Neural progenitor cell (in vitro differentiated cells): ENCODE results near the gene ZNF512.

ENCODE experiments used
- EZH2 ChIP-seq: fragments of 200-600 bp; sonication (generic); IDR thresholded peaks from 2 replicates; pipeline ENCODE4 v1.6.1; 2017; ENCODE audit warnings: antibody characterized with exemption, mild to moderate bottlenecking, moderate library complexity
- EZH2phosphoT487 ChIP-seq: fragments of 200-600 bp; sonication (generic); IDR thresholded peaks from 2 replicates; pipeline ENCODE4 v1.6.1; 2017; ENCODE audit warnings: antibody characterized with exemption
- TF ChIP-seq, protein P1 (sequence below): fragments of 200-600 bp; sonication (generic); IDR thresholded peaks from 2 replicates; pipeline ENCODE4 v1.5.1; 2017; ENCODE audit warnings: antibody characterized with exemption, mild to moderate bottlenecking

DNA sequence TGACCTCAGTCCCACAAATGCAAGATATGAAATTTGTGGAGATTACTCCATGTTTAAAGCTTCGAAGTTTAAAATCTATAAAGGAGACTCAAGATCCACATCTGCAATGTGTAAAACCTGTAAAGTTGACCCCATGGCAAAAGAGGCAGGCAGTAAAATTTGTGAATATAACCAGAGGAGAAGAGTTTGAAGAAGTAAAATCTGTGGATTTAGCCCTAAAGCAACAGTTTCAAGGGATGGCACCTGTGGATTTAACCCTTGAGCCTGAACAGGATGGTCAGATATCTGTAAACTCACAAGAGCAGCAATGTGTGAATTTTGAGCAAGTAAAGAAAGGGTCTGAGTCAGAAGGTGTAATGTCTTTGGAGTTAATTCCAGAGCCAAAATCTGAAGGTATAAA, 11.2 kb upstream of the ZNF512 start:
- TF ChIP-seq, protein P1, sequence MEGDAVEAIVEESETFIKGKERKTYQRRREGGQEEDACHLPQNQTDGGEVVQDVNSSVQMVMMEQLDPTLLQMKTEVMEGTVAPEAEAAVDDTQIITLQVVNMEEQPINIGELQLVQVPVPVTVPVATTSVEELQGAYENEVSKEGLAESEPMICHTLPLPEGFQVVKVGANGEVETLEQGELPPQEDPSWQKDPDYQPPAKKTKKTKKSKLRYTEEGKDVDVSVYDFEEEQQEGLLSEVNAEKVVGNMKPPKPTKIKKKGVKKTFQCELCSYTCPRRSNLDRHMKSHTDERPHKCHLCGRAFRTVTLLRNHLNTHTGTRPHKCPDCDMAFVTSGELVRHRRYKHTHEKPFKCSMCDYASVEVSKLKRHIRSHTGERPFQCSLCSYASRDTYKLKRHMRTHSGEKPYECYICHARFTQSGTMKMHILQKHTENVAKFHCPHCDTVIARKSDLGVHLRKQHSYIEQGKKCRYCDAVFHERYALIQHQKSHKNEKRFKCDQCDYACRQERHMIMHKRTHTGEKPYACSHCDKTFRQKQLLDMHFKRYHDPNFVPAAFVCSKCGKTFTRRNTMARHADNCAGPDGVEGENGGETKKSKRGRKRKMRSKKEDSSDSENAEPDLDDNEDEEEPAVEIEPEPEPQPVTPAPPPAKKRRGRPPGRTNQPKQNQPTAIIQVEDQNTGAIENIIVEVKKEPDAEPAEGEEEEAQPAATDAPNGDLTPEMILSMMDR = no peak
- no peak for TF ChIP-seq EZH2
- TF ChIP-seq EZH2phosphoT487 = no peak
